ENCODE measurements around the gene PIK3R3. TPM values are rescaled to one million over a fixed set of nuclear protein-coding genes. Genes with fewer than 3 reads are reported as not detected.

Gene PIK3R3
- total RNA-seq, 1 experiment from 2014 or later = 1.6 TPM

GRCh38 chr1:46097149-46097472, 35.3 kb downstream of the PIK3R3 start:
- Histone ChIP-seq H3K27me3 (ENCODE audit: insufficient read depth, low read length) (no peaks in the 10 kb centered on the region), H3K9me2 (ENCODE audit: insufficient read depth) (no peaks in the 10 kb centered on the region), H3K4me2 (ENCODE audit: low read length) (no peak overlapping the region), H3K9ac (ENCODE audit: low read length) (no peak overlapping the region), H3K36me3 (ENCODE audit: control insufficient read depth in 1 of 2, insufficient read depth in 2 of 2, low read length in 2 of 2) (no peaks in the 10 kb centered on the region), H3K4me3 (replicated peaks in 1 of 2; ENCODE audit: low read depth in 1 of 2, low read length in 2 of 2) (no peak overlapping the region), H3K79me2 (ENCODE audit: insufficient read depth, low read length) (no peaks in the 10 kb centered on the region), H2AFZ (ENCODE audit: low read depth, low read length, poor library complexity, severe bottlenecking) (no peak overlapping the region), H3K27ac (ENCODE audit: low read depth, low read length) (no peak overlapping the region), H3K4me1 (ENCODE audit: control insufficient read depth in 1 of 2, insufficient read depth in 2 of 2, low read length in 2 of 2) (no peaks in the 10 kb centered on the region), H3K9me3 (ENCODE audit: control insufficient read depth in 1 of 2, insufficient read depth in 1 of 2, low read depth in 1 of 2, low read length in 2 of 2) (peaks cover 0 to 6% of the 10 kb centered on the region in 2 experiments; a peak in 1 of 4 replicates), H4K20me1 (ENCODE audit: insufficient read depth) (no peaks in the 10 kb centered on the region)
- ChIA-PET POLR2A (no interaction called here), RAD21 (ENCODE audit: low non-redundant PET in 1 of 2, low total read pairs in 2 of 2, uncharacterized antibody in 2 of 2, unreplicated experiment in 2 of 2) (no interaction called here), CTCF (no interaction called here)
- no peak for TF ChIP-seq ELF1 (IDR thresholded peaks at IDR 0.05; ENCODE audit: borderline replicate concordance, low read depth)
- TF ChIP-seq FOSL1 (IDR thresholded peaks at IDR 0.05; ENCODE audit: low read depth) = no peak
- TF ChIP-seq POLR2AphosphoS5 (IDR thresholded peaks at IDR 0.05; ENCODE audit: low read depth, low read length) = no peak
- TF ChIP-seq REST (IDR thresholded peaks at IDR 0.05; ENCODE audit: low read depth) = no peak
- TF ChIP-seq ZBTB33 (IDR thresholded peaks at IDR 0.05; ENCODE audit: extremely low read depth, insufficient replicate concordance, low read length) = no peak
- no peak for TF ChIP-seq SRF (IDR thresholded peaks at IDR 0.05; ENCODE audit: low read depth)
- no peak for TF ChIP-seq ZFX (IDR thresholded peaks at IDR 0.05)
- DNase-seq (ENCODE audit: low read depth, low spot score) = no peak
- intact Hi-C loops (cut with micrococcal nuclease) = no loop called here
- no TSS peak for BruUV-seq (replicated peaks)
- ATAC-seq = no peak
